Measurements from ENCODE around the gene MAST1. TPM values are rescaled to one million over a fixed set of nuclear protein-coding genes. Genes with fewer than 3 reads are reported as not detected.
"Not testable (repeated sequence)": the region's sequence is repeated elsewhere in the genome, so short reads cannot be mapped to it uniquely, and the experiment has no call there.

Gene MAST1
- total RNA-seq, 6 experiments from 2014 or later = 0.09 to 0.34 (median 0.26) TPM; not detected in 3

DNA sequence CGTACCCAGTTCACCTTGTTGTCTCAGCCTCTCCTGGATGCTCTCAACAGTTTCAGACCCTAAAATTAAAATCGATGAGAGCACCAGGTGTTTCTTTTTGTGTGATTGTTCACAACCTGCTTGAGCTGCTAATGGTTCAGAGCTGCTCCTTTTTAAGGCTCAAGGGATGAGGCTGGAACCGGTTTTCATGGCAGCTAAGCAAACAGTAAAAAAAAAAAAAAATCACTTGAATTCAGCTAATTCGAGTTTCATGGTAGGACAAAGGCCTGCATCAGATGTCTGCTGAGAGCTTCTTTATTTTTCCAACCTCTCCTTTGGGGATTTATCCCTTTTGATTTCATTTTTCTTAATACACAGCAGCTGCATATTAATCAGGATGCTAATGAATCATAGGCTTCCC, 74.3 kb downstream of the MAST1 start:
- peaks cover 22% of the 10 kb centered on the region; the same call in 1 of the 2 replicates for H3K4me1 Mint-ChIP-seq (ENCODE audit: low read depth)
- H3K9me3 Mint-ChIP-seq = no peaks in the 10 kb centered on the region
- H3K4me3 Mint-ChIP-seq = no peak overlapping the region
- no peak overlapping the region for H3K27ac Mint-ChIP-seq
- no peak for DNase-seq
- no peak for TF ChIP-seq CTCF (IDR thresholded peaks at IDR 0.05)
- H3K36me3 Mint-ChIP-seq (ENCODE audit: low read depth) = no peaks in the 10 kb centered on the region
- H3K27me3 Mint-ChIP-seq (ENCODE audit: insufficient read depth) = peaks cover 9% of the 10 kb centered on the region

- H3K9me3 Mint-ChIP-seq = no peaks in the 10 kb centered on the region
- no peak for DNase-seq
- peaks cover 9% of the 10 kb centered on the region for H3K27me3 Mint-ChIP-seq (ENCODE audit: insufficient read depth)
- H3K36me3 Mint-ChIP-seq (ENCODE audit: low read depth) = no peaks in the 10 kb centered on the region
- no peak overlapping the region for H3K27ac Mint-ChIP-seq
- peaks cover 22% of the 10 kb centered on the region; the same call in 1 of the 2 replicates for H3K4me1 Mint-ChIP-seq (ENCODE audit: low read depth)
- TF ChIP-seq CTCF (IDR thresholded peaks at IDR 0.05) = no peak
- H3K4me3 Mint-ChIP-seq = no peak overlapping the region
Observed at GRCh38 chr19:12913011-12913561, 74.8 kb downstream of the MAST1 start.

GRCh38 chr19:12913851-12914690, 75.8 kb downstream of the MAST1 start:
- H3K27me3 Mint-ChIP-seq (ENCODE audit: insufficient read depth) = peaks cover 14% of the 10 kb centered on the region
- H3K4me1 Mint-ChIP-seq (ENCODE audit: low read depth) = peaks cover 22% of the 10 kb centered on the region; the same call in 1 of the 2 replicates
- no peak for DNase-seq
- H3K27ac Mint-ChIP-seq = no peak overlapping the region
- no peaks in the 10 kb centered on the region for H3K9me3 Mint-ChIP-seq
- H3K4me3 Mint-ChIP-seq = no peak overlapping the region
- H3K36me3 Mint-ChIP-seq (ENCODE audit: low read depth) = no peaks in the 10 kb centered on the region
- no peak for TF ChIP-seq CTCF (IDR thresholded peaks at IDR 0.05)

DNA sequence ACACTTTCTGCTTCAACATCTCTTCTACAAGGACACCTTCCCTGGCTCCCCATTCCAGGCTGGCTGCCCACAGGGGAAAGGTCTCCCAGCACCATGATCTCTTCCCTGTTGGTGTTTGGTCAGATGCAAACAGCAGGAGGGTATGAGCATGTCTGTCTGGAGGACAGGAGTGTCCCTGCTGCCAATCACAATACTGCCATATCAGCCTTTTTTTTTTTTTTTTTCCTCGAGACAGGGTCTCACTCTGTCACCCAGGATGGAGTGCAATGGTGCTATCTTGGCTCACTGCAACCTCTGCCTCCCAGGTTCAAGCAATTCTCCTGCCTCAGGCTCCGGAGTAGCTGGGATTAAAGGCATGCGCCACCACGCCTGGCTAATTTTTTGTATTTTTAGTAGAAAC, 77.5 kb downstream of the MAST1 start:
- H3K36me3 Mint-ChIP-seq (ENCODE audit: low read depth); H3K27ac Mint-ChIP-seq; H3K9me3 Mint-ChIP-seq; DNase-seq; H3K4me3 Mint-ChIP-seq: not testable (repeated sequence)
- Mint-ChIP-seq H3K4me1 (ENCODE audit: low read depth) (peaks cover 22% of the 10 kb centered on the region; the same call in 1 of the 2 replicates), H3K27me3 (ENCODE audit: insufficient read depth) (peaks cover 14% of the 10 kb centered on the region)

DNA sequence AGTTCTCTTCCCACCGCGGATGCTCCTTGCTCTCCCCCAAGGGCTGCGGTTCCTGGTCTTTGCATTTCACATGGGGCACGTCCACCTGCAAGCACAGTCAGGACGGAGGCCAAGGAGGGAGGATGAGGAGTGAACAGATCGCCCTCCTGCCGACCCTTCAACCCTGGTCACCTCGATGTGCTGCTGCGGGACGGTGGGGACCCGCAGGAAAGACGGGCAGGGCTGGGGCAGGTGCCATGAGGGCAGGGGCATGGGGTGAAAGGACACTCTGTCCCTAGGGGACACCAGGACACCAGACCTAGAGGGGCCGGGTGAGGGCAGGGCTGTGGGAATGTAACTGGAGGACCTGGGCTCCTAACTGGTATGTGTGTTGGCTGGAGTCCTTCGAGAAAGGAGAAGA, 79.9 kb downstream of the MAST1 start:
- no peak for TF ChIP-seq CTCF (IDR thresholded peaks at IDR 0.05)
- H3K9me3 Mint-ChIP-seq = no peaks in the 10 kb centered on the region

GRCh38 chr19:12921047-12921446, 82.7 kb downstream of the MAST1 start:
- H3K27ac Mint-ChIP-seq = no peak overlapping the region
- H3K36me3 Mint-ChIP-seq (ENCODE audit: low read depth) = peaks cover 12% of the 10 kb centered on the region
- no peaks in the 10 kb centered on the region for H3K9me3 Mint-ChIP-seq
- H3K4me3 Mint-ChIP-seq = no peak overlapping the region
- DNase-seq = no peak
- no peaks in the 10 kb centered on the region for H3K4me1 Mint-ChIP-seq (ENCODE audit: low read depth)
- TF ChIP-seq CTCF (IDR thresholded peaks at IDR 0.05) = no peak
- peaks cover 9% of the 10 kb centered on the region for H3K27me3 Mint-ChIP-seq (ENCODE audit: insufficient read depth)

More for the DNA sequence above, 79.9 kb downstream of the MAST1 start:
- H3K27me3 Mint-ChIP-seq (ENCODE audit: insufficient read depth) = peaks cover 13% of the 10 kb centered on the region
- DNase-seq = no peak
- peaks cover 10% of the 10 kb centered on the region; the same call in 1 of the 2 replicates for H3K4me1 Mint-ChIP-seq (ENCODE audit: low read depth)
- no peak overlapping the region for H3K4me3 Mint-ChIP-seq
- no peak overlapping the region for H3K27ac Mint-ChIP-seq
- H3K36me3 Mint-ChIP-seq (ENCODE audit: low read depth) = peaks cover 7% of the 10 kb centered on the region
